ENCODE data around the gene CDS2.

The CDS2 gene

GRCh38 chr20:5205348-5206210 lies 78.8 kb downstream of the CDS2 start:
- DNase-seq = peak in 50 of 56 donors; percentile 18 to 88 (median 64)

- no peak for DNase-seq
Observed at GRCh38 chr20:5207138-5207537, 80.3 kb downstream of the CDS2 start.

- DNase-seq = no peak
Observed at GRCh38 chr20:5211803-5212714, 85.3 kb downstream of the CDS2 start.

GRCh38 chr20:5212907-5213487 lies 86.2 kb downstream of the CDS2 start:
- peak in 18 of 56 donors; percentile 7 to 68 (median 24) for DNase-seq

GRCh38 chr20:5214826-5215225 lies 88.0 kb downstream of the CDS2 start:
- DNase-seq = no peak

- DNase-seq = peak in 1 of 56 donors; percentile 12
Observed at GRCh38 chr20:5215672-5216304, 89.0 kb downstream of the CDS2 start.

GRCh38 chr20:5216663-5217062 lies 89.9 kb downstream of the CDS2 start:
- DNase-seq = peak in 33 of 56 donors; percentile 9 to 71 (median 33)

- DNase-seq = no peak
Observed at GRCh38 chr20:5217616-5218015, 90.8 kb downstream of the CDS2 start.

GRCh38 chr20:5220321-5221060 lies 93.7 kb downstream of the CDS2 start:
- DNase-seq = no peak

GRCh38 chr20:5221061-5221430 lies 94.2 kb downstream of the CDS2 start:
- no peak for DNase-seq

GRCh38 chr20:5222919-5223634 lies 96.3 kb downstream of the CDS2 start:
- peak in 44 of 56 donors; percentile 9 to 80 (median 37) for DNase-seq

GRCh38 chr20:5230544-5230943 lies 103.7 kb downstream of the CDS2 start:
- DNase-seq = no peak

GRCh38 chr20:5234158-5234557 lies 107.3 kb downstream of the CDS2 start:
- DNase-seq = no peak

- DNase-seq = no peak
Observed at GRCh38 chr20:5234978-5235377, 108.2 kb downstream of the CDS2 start.

Measured in nucleus accumbens (tissue), 56 donors.